Testis (tissue), 2 donors: Measurements from ENCODE around the gene TNRC6C.

Experiments
- CTCF ChIP-seq, 3 experiments: fragments of 450-650 bp in 2 of 3; fragments of 200-600 bp in 1 of 3; sonication (generic) in 1 of 3; IDR thresholded peaks; one replicate each; pipeline ENCODE4 v1.5.1; 2016 to 2019; ENCODE audit warnings: antibody characterized with exemption in 3 of 3, mild to moderate bottlenecking in 2 of 3, moderate library complexity in 1 of 3
- POLR2A ChIP-seq: fragments of 450-650 bp; IDR thresholded peaks from one replicate; pipeline ENCODE4 v1.6.1; 2017; ENCODE audit warnings: antibody characterized with exemption, mild to moderate bottlenecking, moderate library complexity

- TF ChIP-seq POLR2A (no peak), CTCF (IDR thresholded peaks at IDR 0.05) (no peak)
Observed at GRCh38 chr17:78019976-78020716, 61.6 kb downstream of the TNRC6C start.
